AG04450 (cell line): Measurements from ENCODE around the gene AMN. TPM values are rescaled to one million over a fixed set of nuclear protein-coding genes. Genes with fewer than 3 reads are reported as not detected.

Experiments
- CTCF ChIA-PET: fragments of 300-600, 350-600 bp; formaldehyde crosslinking; extraction: SDS; loops from one replicate; lab custom pipeline; 2022; ENCODE audit warnings: antibody characterized with exemption, inconsistent platforms; lab: Charles Lee
- POLR2A ChIA-PET: fragments of 350-600 bp; formaldehyde crosslinking; extraction: SDS; loops from one replicate; lab custom pipeline; 2021; ENCODE audit warnings: antibody characterized with exemption, inconsistent platforms; lab: Yijun Ruan, JAX
- DNase-seq: peaks from one replicate; pipeline ENCODE4 v3.0.0-alpha.2; 2011; ENCODE audit warnings: low read depth, low spot score
- H3K27ac ChIP-seq: one replicate; pipeline ENCODE4 v1.5.1; 2012; ENCODE audit warnings: low read depth, low read length, control low read depth
- H3K27me3 ChIP-seq: one replicate; pipeline ENCODE4 v1.6.0; 2012; ENCODE audit warnings: low read length; ENCODE audit not compliant: control insufficient read depth, insufficient read depth
- H3K4me3 ChIP-seq: 2 replicates; pipeline ENCODE4 v1.5.1; 2011; ENCODE audit warnings: mild to moderate bottlenecking, low read depth, low read length, control low read depth
- H3K9me3 ChIP-seq: 2 replicates; pipeline ENCODE4 v1.5.1; 2012; ENCODE audit warnings: low read length; ENCODE audit not compliant: control insufficient read depth, insufficient read depth
- polyA plus RNA-seq: library from polyadenylated mRNA; depleted of rRNA; stranded (reverse); fragments of >200 nt; gene quantifications from 2 replicates; pipeline ENCODE4 v1.2.3, GENCODE V29; 2011
- TF ChIP-seq, protein P1 (sequence below): IDR thresholded peaks from 2 replicates; pipeline ENCODE4 v1.5.1; 2011; ENCODE audit warnings: low read depth, low read length, control low read depth, inconsistent platforms

Gene AMN
- polyA plus RNA-seq, 1 experiment: 0.06 TPM

- ChIA-PET POLR2A (no interaction called here), CTCF (interaction anchor here (0.6 kb wide), 1 partner anchor 13 kb away, joined by 3 read pairs; no protein-coding TSS in a partner anchor)
- TF ChIP-seq, protein P1, sequence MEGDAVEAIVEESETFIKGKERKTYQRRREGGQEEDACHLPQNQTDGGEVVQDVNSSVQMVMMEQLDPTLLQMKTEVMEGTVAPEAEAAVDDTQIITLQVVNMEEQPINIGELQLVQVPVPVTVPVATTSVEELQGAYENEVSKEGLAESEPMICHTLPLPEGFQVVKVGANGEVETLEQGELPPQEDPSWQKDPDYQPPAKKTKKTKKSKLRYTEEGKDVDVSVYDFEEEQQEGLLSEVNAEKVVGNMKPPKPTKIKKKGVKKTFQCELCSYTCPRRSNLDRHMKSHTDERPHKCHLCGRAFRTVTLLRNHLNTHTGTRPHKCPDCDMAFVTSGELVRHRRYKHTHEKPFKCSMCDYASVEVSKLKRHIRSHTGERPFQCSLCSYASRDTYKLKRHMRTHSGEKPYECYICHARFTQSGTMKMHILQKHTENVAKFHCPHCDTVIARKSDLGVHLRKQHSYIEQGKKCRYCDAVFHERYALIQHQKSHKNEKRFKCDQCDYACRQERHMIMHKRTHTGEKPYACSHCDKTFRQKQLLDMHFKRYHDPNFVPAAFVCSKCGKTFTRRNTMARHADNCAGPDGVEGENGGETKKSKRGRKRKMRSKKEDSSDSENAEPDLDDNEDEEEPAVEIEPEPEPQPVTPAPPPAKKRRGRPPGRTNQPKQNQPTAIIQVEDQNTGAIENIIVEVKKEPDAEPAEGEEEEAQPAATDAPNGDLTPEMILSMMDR: no peak
- DNase-seq: peak; percentile 45
- no peak overlapping the region for H3K4me3 ChIP-seq
- H3K27ac ChIP-seq: peak overlapping the region; percentile 52
- H3K9me3 ChIP-seq: no peaks in the 10 kb centered on the region; the same call in 1 of the 2 replicates
- H3K27me3 ChIP-seq: no peaks in the 10 kb centered on the region
Observed at GRCh38 chr14:102945346-102946130, 23.1 kb downstream of the AMN start.

GRCh38 chr14:102947321-102948103 lies 25.0 kb downstream of the AMN start:
- ChIA-PET POLR2A (no interaction called here), CTCF (no interaction called here)
- no peak overlapping the region for H3K27ac ChIP-seq
- DNase-seq: no peak
- no peaks in the 10 kb centered on the region; the same call in 1 of the 2 replicates for H3K9me3 ChIP-seq
- H3K27me3 ChIP-seq: no peaks in the 10 kb centered on the region
- TF ChIP-seq, protein P1: no peak
- no peak overlapping the region for H3K4me3 ChIP-seq

GRCh38 chr14:102948698-102949061 lies 26.2 kb downstream of the AMN start:
- ChIA-PET POLR2A (no interaction called here), CTCF (no interaction called here)
- no peaks in the 10 kb centered on the region; the same call in 1 of the 2 replicates for H3K9me3 ChIP-seq
- TF ChIP-seq, protein P1: no peak
- H3K4me3 ChIP-seq: no peak overlapping the region
- no peak for DNase-seq
- no peaks in the 10 kb centered on the region for H3K27me3 ChIP-seq
- H3K27ac ChIP-seq: no peak overlapping the region

DNA sequence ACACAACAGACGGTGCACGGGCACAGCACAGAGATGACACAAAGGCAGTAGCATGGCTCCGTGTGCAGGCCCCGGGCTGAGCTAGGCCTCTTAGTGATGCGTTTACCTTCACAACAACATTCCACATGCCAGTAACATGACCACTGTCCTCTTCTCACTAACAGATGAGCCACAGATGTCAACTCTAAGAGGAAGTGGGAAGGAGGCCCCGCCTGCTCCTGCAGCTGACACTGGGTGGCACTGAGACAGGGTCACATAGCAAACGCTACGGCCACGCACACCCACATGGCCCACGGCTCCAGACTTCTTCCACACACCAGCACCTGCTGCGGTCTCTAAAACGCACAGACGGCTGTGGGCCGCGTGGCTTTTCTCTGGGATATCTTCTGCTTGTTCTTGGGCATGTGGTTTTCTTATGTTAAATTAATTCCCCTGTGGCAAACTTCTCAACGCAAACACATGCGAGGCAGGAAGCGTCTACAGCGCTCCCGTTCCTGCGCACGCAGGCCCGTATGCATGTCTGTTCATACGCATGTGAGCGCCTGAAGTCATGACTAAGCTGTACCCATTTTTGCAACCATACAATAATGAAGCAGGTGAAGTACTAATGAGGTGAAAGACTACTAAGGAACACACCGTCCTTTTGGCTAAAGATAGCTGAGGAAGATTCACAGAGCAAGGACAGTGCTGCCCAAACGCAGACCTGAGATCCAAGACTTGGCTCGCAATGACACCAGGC lies 26.8 kb downstream of the AMN start:
- H3K27me3 ChIP-seq: no peaks in the 10 kb centered on the region
- H3K9me3 ChIP-seq: no peaks in the 10 kb centered on the region; the same call in 1 of the 2 replicates
- ChIA-PET POLR2A (no interaction called here), CTCF (interaction anchor here (1.0 to 1.6 kb wide), 2 partner anchors 175 to 255 kb away, joined by 7 read pairs; no protein-coding TSS in a partner anchor)
- H3K4me3 ChIP-seq: no peak overlapping the region
- TF ChIP-seq, protein P1: no peak
- DNase-seq: no peak
- no peak overlapping the region for H3K27ac ChIP-seq
